ENCODE measurements around the gene SLC7A6. TPM values are rescaled to one million over a fixed set of nuclear protein-coding genes. Genes with fewer than 3 reads are reported as not detected.
A peak's percentile ranks its signal among the peaks of the same experiment; 100 is the strongest.

Gene SLC7A6
- total and polyA plus RNA-seq, 2 experiments from 2014 or later, result 20.5 to 29.7 TPM

GRCh38 chr16:68242085-68242484, 22.2 kb upstream of the SLC7A6 start:
- Histone ChIP-seq H3K4me1 (ENCODE audit: insufficient read depth) (peaks cover 12% of the 10 kb centered on the region), H4K20me1 (ENCODE audit: insufficient read depth, poor library complexity, severe bottlenecking) (no peaks in the 10 kb centered on the region), H3K79me2 (peaks cover 9% of the 10 kb centered on the region), H3K9me2 (replicated peaks; ENCODE audit: insufficient read depth) (no peaks in the 10 kb centered on the region), H3K4me2 (no peak overlapping the region), H3K9me3 (ENCODE audit: low read depth) (no peaks in the 10 kb centered on the region), H3K4me3 (no peak overlapping the region), H3K27ac (no peak overlapping the region), H2AFZ (no peak overlapping the region), H3K36me3 (replicated peaks; ENCODE audit: insufficient read depth, low read depth) (no peaks in the 10 kb centered on the region), H3K27me3 (no peaks in the 10 kb centered on the region)
- TF ChIP-seq EZH2phosphoT487 (IDR thresholded peaks at IDR 0.05; ENCODE audit: low read depth, severe bottlenecking, unreplicated experiment) (no peak), EZH2 (IDR thresholded peaks at IDR 0.05; ENCODE audit: borderline replicate concordance) (no peak), CTCF (IDR thresholded peaks at IDR 0.05; ENCODE audit: poor library complexity) (no peak)
- no peak for DNase-seq (ENCODE audit: low spot score)
- WGBS (ENCODE audit: low lambda C conversion rate, missing lambda C conversion rate), result 87% methylated on average over 7 of the region's 7 CpGs

- Histone ChIP-seq H3K4me3 (no peak overlapping the region), H3K79me2 (peaks cover 9% of the 10 kb centered on the region), H3K27ac (no peak overlapping the region), H3K4me2 (no peak overlapping the region), H3K36me3 (replicated peaks; ENCODE audit: insufficient read depth, low read depth) (no peaks in the 10 kb centered on the region), H3K27me3 (no peaks in the 10 kb centered on the region), H2AFZ (no peak overlapping the region), H4K20me1 (ENCODE audit: insufficient read depth, poor library complexity, severe bottlenecking) (no peaks in the 10 kb centered on the region), H3K9me2 (replicated peaks; ENCODE audit: insufficient read depth) (no peaks in the 10 kb centered on the region), H3K9me3 (ENCODE audit: low read depth) (no peaks in the 10 kb centered on the region), H3K4me1 (ENCODE audit: insufficient read depth) (peaks cover 7% of the 10 kb centered on the region)
- TF ChIP-seq EZH2 (IDR thresholded peaks at IDR 0.05; ENCODE audit: borderline replicate concordance) (no peak), CTCF (IDR thresholded peaks at IDR 0.05; ENCODE audit: poor library complexity) (no peak), EZH2phosphoT487 (IDR thresholded peaks at IDR 0.05; ENCODE audit: low read depth, severe bottlenecking, unreplicated experiment) (no peak)
- 91% methylated on average over 9 of the region's 9 CpGs for WGBS (ENCODE audit: low lambda C conversion rate, missing lambda C conversion rate)
- DNase-seq (ENCODE audit: low spot score), result no peak
Observed at GRCh38 chr16:68242926-68243858, 21.1 kb upstream of the SLC7A6 start.

- Histone ChIP-seq H3K79me2 (peaks cover 9% of the 10 kb centered on the region), H3K27me3 (no peaks in the 10 kb centered on the region), H3K9me2 (replicated peaks; ENCODE audit: insufficient read depth) (no peaks in the 10 kb centered on the region), H3K9me3 (ENCODE audit: low read depth) (no peaks in the 10 kb centered on the region), H3K4me2 (peak overlapping the region; percentile 92), H3K4me1 (ENCODE audit: insufficient read depth) (peaks cover 7% of the 10 kb centered on the region), H2AFZ (peak overlapping the region; percentile 81), H4K20me1 (ENCODE audit: insufficient read depth, poor library complexity, severe bottlenecking) (no peaks in the 10 kb centered on the region), H3K4me3 (peak overlapping the region; percentile 96), H3K36me3 (replicated peaks; ENCODE audit: insufficient read depth, low read depth) (no peaks in the 10 kb centered on the region), H3K27ac (no peak overlapping the region)
- WGBS (ENCODE audit: low lambda C conversion rate, missing lambda C conversion rate), result 19% methylated on average over 19 of the region's 20 CpGs
- DNase-seq (ENCODE audit: low spot score), result no peak
- TF ChIP-seq EZH2phosphoT487 (IDR thresholded peaks at IDR 0.05; ENCODE audit: low read depth, severe bottlenecking, unreplicated experiment) (no peak), CTCF (IDR thresholded peaks at IDR 0.05; ENCODE audit: poor library complexity) (no peak), EZH2 (IDR thresholded peaks at IDR 0.05; ENCODE audit: borderline replicate concordance) (no peak)
Observed at GRCh38 chr16:68244481-68244902, 19.8 kb upstream of the SLC7A6 start.
